ENCODE data around the gene CLIP2. TPM values are rescaled to one million over a fixed set of nuclear protein-coding genes. Genes with fewer than 3 reads are reported as not detected.
A peak's percentile ranks its signal among the peaks of the same experiment; 100 is the strongest.

CLIP2 gene
- total RNA-seq, 1 experiment from 2014 or later = 37.9 TPM

DNA sequence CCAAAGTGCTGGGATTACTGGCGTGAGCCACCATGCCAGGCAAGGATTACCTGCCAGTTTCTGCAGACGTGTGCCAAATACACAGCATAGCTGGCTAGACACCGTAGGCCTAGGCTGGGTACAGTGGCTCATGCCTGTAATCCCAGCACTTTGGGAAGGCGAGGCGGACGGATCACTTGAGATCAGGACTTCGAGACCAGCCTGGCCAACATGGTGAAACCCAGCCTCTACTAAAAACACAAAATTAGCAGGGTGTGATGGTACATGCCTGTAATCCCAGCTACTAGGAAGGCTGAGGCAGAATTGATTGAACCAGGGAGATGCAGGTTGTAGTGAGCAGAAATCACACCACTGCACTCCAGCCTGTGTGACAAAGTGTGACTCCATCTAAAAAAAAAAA lies 35.9 kb upstream of the CLIP2 start:
- no peaks in the 10 kb centered on the region for H3K9me3 ChIP-seq (ENCODE audit: insufficient read depth, low read depth)
- no peaks in the 10 kb centered on the region for H3K9me2 ChIP-seq (ENCODE audit: insufficient read depth)
- no peaks in the 10 kb centered on the region for H4K20me1 ChIP-seq (ENCODE audit: insufficient read depth)
- intact Hi-C loops (cut with micrococcal nuclease; ENCODE audit: unreplicated experiment) = loop anchor here (5.0 kb wide), 2 partner anchors 34 to 186 kb away; partner anchors contain the start of gene CLIP2
- peak overlapping the region; percentile 98 for H3K4me2 ChIP-seq
- peaks cover 19% of the 10 kb centered on the region for H3K36me3 ChIP-seq (ENCODE audit: low read depth)
- H3K27me3 ChIP-seq (ENCODE audit: insufficient read depth, low read depth) = no peaks in the 10 kb centered on the region
- peak overlapping the region; percentile 92 for H3K4me3 ChIP-seq
- no peak overlapping the region for H3K27ac ChIP-seq
- peaks cover 41% of the 10 kb centered on the region for H3K79me2 ChIP-seq (ENCODE audit: low read depth)
- CTCF ChIA-PET = interaction anchor here (1.0 kb wide), 1 partner anchor 148 kb away, joined by 3 read pairs; no protein-coding TSS in a partner anchor
- no peak for DNase-seq
- H3K4me1 ChIP-seq (replicated peaks; ENCODE audit: insufficient read depth) = peaks cover 17% of the 10 kb centered on the region
- POLR2A ChIA-PET (ENCODE audit: unreplicated experiment) = no interaction called here
- no peak for TF ChIP-seq EZH2 (IDR thresholded peaks at IDR 0.05; ENCODE audit: low read depth)
- TF ChIP-seq, protein P1, sequence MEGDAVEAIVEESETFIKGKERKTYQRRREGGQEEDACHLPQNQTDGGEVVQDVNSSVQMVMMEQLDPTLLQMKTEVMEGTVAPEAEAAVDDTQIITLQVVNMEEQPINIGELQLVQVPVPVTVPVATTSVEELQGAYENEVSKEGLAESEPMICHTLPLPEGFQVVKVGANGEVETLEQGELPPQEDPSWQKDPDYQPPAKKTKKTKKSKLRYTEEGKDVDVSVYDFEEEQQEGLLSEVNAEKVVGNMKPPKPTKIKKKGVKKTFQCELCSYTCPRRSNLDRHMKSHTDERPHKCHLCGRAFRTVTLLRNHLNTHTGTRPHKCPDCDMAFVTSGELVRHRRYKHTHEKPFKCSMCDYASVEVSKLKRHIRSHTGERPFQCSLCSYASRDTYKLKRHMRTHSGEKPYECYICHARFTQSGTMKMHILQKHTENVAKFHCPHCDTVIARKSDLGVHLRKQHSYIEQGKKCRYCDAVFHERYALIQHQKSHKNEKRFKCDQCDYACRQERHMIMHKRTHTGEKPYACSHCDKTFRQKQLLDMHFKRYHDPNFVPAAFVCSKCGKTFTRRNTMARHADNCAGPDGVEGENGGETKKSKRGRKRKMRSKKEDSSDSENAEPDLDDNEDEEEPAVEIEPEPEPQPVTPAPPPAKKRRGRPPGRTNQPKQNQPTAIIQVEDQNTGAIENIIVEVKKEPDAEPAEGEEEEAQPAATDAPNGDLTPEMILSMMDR (conservative IDR thresholded peaks at IDR 0.05) = no peak
- peaks cover 16% of the 10 kb centered on the region for H3F3A ChIP-seq (ENCODE audit: insufficient read depth, low read depth)
- no TSS peak for BruUV-seq (replicated peaks)
- H2AFZ ChIP-seq = peak overlapping the region; percentile 99; the same call in 1 of the 2 replicates

DNA sequence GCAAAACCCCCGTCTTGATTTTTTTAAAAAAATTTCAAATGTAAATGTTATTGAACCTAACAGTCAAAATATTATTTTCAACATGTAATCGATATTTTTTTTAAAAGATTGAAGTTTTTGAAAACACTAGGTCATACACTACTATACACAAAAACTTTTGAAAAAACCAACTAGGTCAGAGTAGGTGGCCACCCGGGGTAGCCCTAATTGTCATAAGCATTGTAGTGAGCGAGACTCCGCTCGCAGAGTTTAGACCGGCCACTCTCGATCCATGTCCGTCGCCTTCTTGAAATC lies 35.4 kb upstream of the CLIP2 start:
- H3F3A ChIP-seq (ENCODE audit: insufficient read depth, low read depth) = peaks cover 16% of the 10 kb centered on the region
- H3K27ac ChIP-seq = 0 out of 2 replicates have a peak overlapping the region, but pooled peaks have one; percentile 39
- peaks cover 16% of the 10 kb centered on the region for H3K36me3 ChIP-seq (ENCODE audit: low read depth)
- no peaks in the 10 kb centered on the region for H3K9me3 ChIP-seq (ENCODE audit: insufficient read depth, low read depth)
- H4K20me1 ChIP-seq (ENCODE audit: insufficient read depth) = no peaks in the 10 kb centered on the region
- ChIA-PET POLR2A (ENCODE audit: unreplicated experiment) (interaction anchor here (1.0 kb wide), 1 partner anchor 26 kb away, joined by 6 read pairs; no protein-coding TSS in a partner anchor), CTCF (interaction anchor here (0.6 to 1.0 kb wide), 2 partner anchors 148 to 372 kb away, joined by 3 read pairs; no protein-coding TSS in a partner anchor)
- peak overlapping the region; percentile 92 for H3K4me3 ChIP-seq
- H3K27me3 ChIP-seq (ENCODE audit: insufficient read depth, low read depth) = no peaks in the 10 kb centered on the region
- H3K4me2 ChIP-seq = peak overlapping the region; percentile 98
- peak overlapping the region; percentile 99 for H2AFZ ChIP-seq
- peaks cover 17% of the 10 kb centered on the region for H3K4me1 ChIP-seq (replicated peaks; ENCODE audit: insufficient read depth)
- DNase-seq = no peak
- BruUV-seq (replicated peaks) = no TSS peak
- H3K9me2 ChIP-seq (ENCODE audit: insufficient read depth) = no peaks in the 10 kb centered on the region
- intact Hi-C loops (cut with micrococcal nuclease; ENCODE audit: unreplicated experiment) = loop anchor here (1.0 to 5.0 kb wide), 5 partner anchors 34 to 186 kb away; partner anchors contain the start of gene CLIP2
- no peak for TF ChIP-seq EZH2 (IDR thresholded peaks at IDR 0.05; ENCODE audit: low read depth)
- TF ChIP-seq, protein P1 (conservative IDR thresholded peaks at IDR 0.05) = no peak
- H3K79me2 ChIP-seq (ENCODE audit: low read depth) = peaks cover 41% of the 10 kb centered on the region

DNA sequence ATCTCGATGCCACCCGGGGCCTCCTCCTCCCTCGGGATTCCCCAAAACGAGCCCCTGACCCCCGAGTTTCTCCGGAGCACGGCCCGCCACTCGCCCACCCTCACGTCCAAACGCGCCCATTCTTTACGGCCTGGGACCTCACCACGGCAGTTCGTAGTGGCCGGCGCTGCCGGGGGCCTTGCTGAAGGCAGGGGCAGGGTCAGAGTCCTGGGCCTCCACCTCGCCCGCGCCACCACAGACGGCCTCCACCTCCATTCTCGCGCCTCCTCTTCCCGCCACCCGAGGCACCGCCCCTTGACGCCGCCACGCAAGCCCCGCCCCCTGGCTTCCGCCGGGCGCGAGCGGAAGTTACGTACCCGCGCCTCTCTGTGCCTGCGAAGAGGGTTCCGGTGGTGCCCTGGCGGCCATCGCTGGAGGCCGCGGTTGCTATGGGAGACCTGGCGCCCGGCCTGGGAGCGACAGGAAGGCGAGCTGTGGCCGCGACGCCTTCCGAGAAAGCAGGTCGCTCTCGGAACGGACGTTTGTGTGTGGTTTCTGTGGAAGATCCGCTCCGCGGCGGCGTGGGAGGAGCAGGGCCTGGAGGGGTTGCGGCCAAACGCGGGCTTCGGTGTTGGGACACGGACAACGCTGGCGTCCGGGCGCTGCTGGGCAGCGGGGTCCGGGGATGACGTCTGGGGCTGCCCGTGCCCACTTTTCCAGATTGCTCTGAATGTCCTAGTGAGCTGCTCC lies 34.9 kb upstream of the CLIP2 start, which contains the start of gene RFC2:
Gene RFC2 (minus strand): TSS at position 271 of the 729 bp plus-strand sequence. CDS start 16 bp downstream, at position 255.
- Histone ChIP-seq H3K9me3 (ENCODE audit: insufficient read depth, low read depth) (no peaks in the 10 kb centered on the region), H3K4me3 (peak within 1 kb of the TSS; percentile 92), H3K36me3 (ENCODE audit: low read depth) (peaks cover 16% of the 10 kb centered on the region), H3K4me2 (peak within 1 kb of the TSS; percentile 98), H3K4me1 (replicated peaks; ENCODE audit: insufficient read depth) (peaks cover 17% of the 10 kb centered on the region), H4K20me1 (ENCODE audit: insufficient read depth) (no peaks in the 10 kb centered on the region), H3K27me3 (ENCODE audit: insufficient read depth, low read depth) (no peaks in the 10 kb centered on the region), H3K79me2 (ENCODE audit: low read depth) (peaks cover 41% of the 10 kb centered on the region), H3K9me2 (ENCODE audit: insufficient read depth) (no peaks in the 10 kb centered on the region), H2AFZ (peak within 1 kb of the TSS; percentile 99), H3F3A (ENCODE audit: insufficient read depth, low read depth) (peaks cover 16% of the 10 kb centered on the region), H3K27ac (peak within 1 kb of the TSS; percentile 67)
- POLR2A ChIA-PET (ENCODE audit: unreplicated experiment) = interaction anchor here (0.5 to 1.0 kb wide), 4 partner anchors 9 to 229 kb away, joined by 3 to 30 read pairs (median 5); no protein-coding TSS in a partner anchor
- DNase-seq = peak; percentile 88 to 99
- intact Hi-C loops (cut with micrococcal nuclease; ENCODE audit: unreplicated experiment) = loop anchor here (1.0 to 5.0 kb wide), 5 partner anchors 33 to 187 kb away; partner anchors contain the start of gene CLIP2
- CTCF ChIA-PET = interaction anchor here (0.6 kb wide), 1 partner anchor 372 kb away, joined by 3 read pairs; no protein-coding TSS in a partner anchor
- TF ChIP-seq EZH2 (IDR thresholded peaks at IDR 0.05; ENCODE audit: low read depth) = no peak
- TF ChIP-seq, protein P1 (conservative IDR thresholded peaks at IDR 0.05) = no peak
- BruUV-seq (replicated peaks) = no TSS peak

Data from PC-9 (cell line).